Osteocyte (in vitro differentiated cells): ENCODE results near the gene GNPTAB. TPM values are rescaled to one million over a fixed set of nuclear protein-coding genes. Genes with fewer than 3 reads are reported as not detected.

Source experiments
- DNase-seq: peaks from one replicate; pipeline ENCODE4 v3.0.0; 2021; ENCODE audit warnings: mixed read lengths; ENCODE audit not compliant: unreplicated experiment; ENCODE audit errors: extremely low spot score
- H3K27ac Mint-ChIP-seq: one replicate; pipeline ENCODE4 v1.8.0; 2021; ENCODE audit warnings: mild to moderate bottlenecking, mixed read lengths; ENCODE audit not compliant: unreplicated experiment
- H3K27me3 Mint-ChIP-seq: one replicate; pipeline ENCODE4 v1.8.0; 2021; ENCODE audit warnings: mixed read lengths; ENCODE audit not compliant: unreplicated experiment
- H3K36me3 Mint-ChIP-seq: one replicate; pipeline ENCODE4 v1.8.0; 2021; ENCODE audit warnings: mixed read lengths; ENCODE audit not compliant: unreplicated experiment
- H3K4me1 Mint-ChIP-seq: one replicate; pipeline ENCODE4 v1.8.0; 2021; ENCODE audit warnings: mixed read lengths; ENCODE audit not compliant: unreplicated experiment
- H3K4me3 Mint-ChIP-seq: one replicate; pipeline ENCODE4 v1.8.0; 2021; ENCODE audit warnings: mild to moderate bottlenecking, moderate library complexity, mixed read lengths; ENCODE audit not compliant: unreplicated experiment
- H3K9me3 Mint-ChIP-seq: one replicate; pipeline ENCODE4 v1.8.0; 2021; ENCODE audit warnings: mixed read lengths; ENCODE audit not compliant: unreplicated experiment
- CTCF ChIP-seq: fragments of 200-600 bp; sonication (generic); IDR thresholded peaks from 2 replicates; pipeline ENCODE4 v1.5.0; 2021; ENCODE audit warnings: antibody characterized with exemption, mild to moderate bottlenecking, moderate library complexity
- long read RNA-seq: library from polyadenylated mRNA; unstranded; transcript quantifications from one replicate; pipeline ENCODE4 v2.0.0, GENCODE V29; 2021
- total RNA-seq: library from RNA; stranded (reverse); gene quantifications from 2 replicates; pipeline ENCODE4 v1.2.1, GENCODE V29; 2021

GNPTAB gene
- total RNA-seq, result 25.8 and 26.8 TPM in 2 replicates
- long read RNA-seq, partial matches to known transcripts, result 18 of 19 reads
- long read RNA-seq, other reads (novel, unspliced or antisense), result 1 of 19 reads

GRCh38 chr12:101830367-101831325, at the start of gene GNPTAB:
Gene GNPTAB (minus strand): TSS chr12:101830959. CDS start chr12:101830675, 284 bp downstream.
- H3K36me3 Mint-ChIP-seq, result no peaks in the 10 kb centered on the region
- no peaks in the 10 kb centered on the region for H3K27me3 Mint-ChIP-seq
- no peaks in the 10 kb centered on the region for H3K9me3 Mint-ChIP-seq
- peaks cover 15% of the 10 kb centered on the region for H3K4me1 Mint-ChIP-seq
- TF ChIP-seq CTCF, result peak; percentile 77
- peak; percentile 98 for DNase-seq
- peak within 1 kb of the TSS; percentile 92 for H3K4me3 Mint-ChIP-seq
- peak within 1 kb of the TSS; percentile 75 for H3K27ac Mint-ChIP-seq

GRCh38 chr12:101878243-101878821, 47.6 kb upstream of the GNPTAB start:
- Mint-ChIP-seq H3K4me3 (peak overlapping the region; percentile 93), H3K9me3 (no peaks in the 10 kb centered on the region), H3K27ac (peak overlapping the region; percentile 95), H3K27me3 (no peaks in the 10 kb centered on the region), H3K4me1 (peaks cover 28% of the 10 kb centered on the region), H3K36me3 (no peaks in the 10 kb centered on the region)
- no peak for DNase-seq
- TF ChIP-seq CTCF, result no peak

GRCh38 chr12:101877806-101878242, 47.1 kb upstream of the GNPTAB start:
- peaks cover 26% of the 10 kb centered on the region for H3K4me1 Mint-ChIP-seq
- H3K36me3 Mint-ChIP-seq, result no peaks in the 10 kb centered on the region
- DNase-seq, result no peak
- H3K27ac Mint-ChIP-seq, result peak overlapping the region; percentile 95
- no peak for TF ChIP-seq CTCF
- H3K9me3 Mint-ChIP-seq, result no peaks in the 10 kb centered on the region
- peak overlapping the region; percentile 93 for H3K4me3 Mint-ChIP-seq
- no peaks in the 10 kb centered on the region for H3K27me3 Mint-ChIP-seq

- Mint-ChIP-seq H3K27ac (peak within 1 kb of the TSS; percentile 95), H3K4me3 (peak within 1 kb of the TSS; percentile 93), H3K36me3 (no peaks in the 10 kb centered on the region), H3K9me3 (no peaks in the 10 kb centered on the region), H3K4me1 (peaks cover 26% of the 10 kb centered on the region), H3K27me3 (no peaks in the 10 kb centered on the region)
- peak; percentile 96 for DNase-seq
- TF ChIP-seq CTCF, result no peak
Observed at GRCh38 chr12:101876861-101877805, 46.4 kb upstream of the GNPTAB start, which contains the start of gene DRAM1. Gene DRAM1 (plus strand): TSS chr12:101877580. CDS start chr12:101877790, 210 bp downstream.
